HS-27A (cell line): ENCODE results near the gene CEP68.
"Not testable (repeated sequence)": the region's sequence is repeated elsewhere in the genome, so short reads cannot be mapped to it uniquely, and the experiment has no call there.

Source experiments
- DNase-seq: peaks from one replicate; pipeline ENCODE4 v3.0.0-alpha.2; 2012; ENCODE audit warnings: low read depth, missing footprints

CEP68 gene

GRCh38 chr2:65079017-65079416 lies 22.8 kb downstream of the CEP68 start:
- no peak for DNase-seq

- no peak for DNase-seq
These were observed 25.0 kb downstream of the CEP68 start for GRCh38 chr2:65081232-65081685.

- DNase-seq: no peak
These were observed 28.9 kb downstream of the CEP68 start for GRCh38 chr2:65085148-65085547.

- no peak for DNase-seq
These were observed 36.6 kb downstream of the CEP68 start for GRCh38 chr2:65092791-65093190.

- DNase-seq: no peak
These were observed 37.0 kb downstream of the CEP68 start for GRCh38 chr2:65093211-65093610.

- no peak for DNase-seq
These were observed 40.7 kb downstream of the CEP68 start for GRCh38 chr2:65096948-65097347.

GRCh38 chr2:65097844-65098243 lies 41.6 kb downstream of the CEP68 start:
- no peak for DNase-seq

- DNase-seq: no peak
These were observed 42.5 kb downstream of the CEP68 start for GRCh38 chr2:65098741-65099140.

- no peak for DNase-seq
These were observed 44.9 kb downstream of the CEP68 start for GRCh38 chr2:65101071-65101470.

- peak; percentile 42 for DNase-seq
These were observed 46.9 kb downstream of the CEP68 start for GRCh38 chr2:65103013-65103715.

GRCh38 chr2:65107530-65107929 lies 51.3 kb downstream of the CEP68 start:
- DNase-seq: no peak

- no peak for DNase-seq
These were observed 52.6 kb downstream of the CEP68 start for GRCh38 chr2:65108780-65109179.

GRCh38 chr2:65112633-65113032 lies 56.4 kb downstream of the CEP68 start:
- no peak for DNase-seq

GRCh38 chr2:65113229-65113628 lies 57.0 kb downstream of the CEP68 start:
- no peak for DNase-seq

- DNase-seq: no peak
These were observed 57.6 kb downstream of the CEP68 start for GRCh38 chr2:65113816-65114215.

- DNase-seq: no peak
These were observed 58.7 kb downstream of the CEP68 start for GRCh38 chr2:65114921-65115320.

- no peak for DNase-seq
These were observed 60.4 kb downstream of the CEP68 start for GRCh38 chr2:65116645-65117044.

- DNase-seq: no peak
These were observed 64.9 kb downstream of the CEP68 start for GRCh38 chr2:65120990-65121693.

- no peak for DNase-seq
These were observed 66.1 kb downstream of the CEP68 start for GRCh38 chr2:65122313-65122712.

GRCh38 chr2:65125457-65125856 lies 69.2 kb downstream of the CEP68 start:
- DNase-seq: not testable (repeated sequence)

GRCh38 chr2:65128297-65129190 lies 72.3 kb downstream of the CEP68 start:
- DNase-seq: no peak

GRCh38 chr2:65129286-65129825 lies 73.1 kb downstream of the CEP68 start:
- no peak for DNase-seq
